HG03520 (cell line): ENCODE results near the gene DMXL2.
"Not testable (repeated sequence)": the region's sequence is repeated elsewhere in the genome, so short reads cannot be mapped to it uniquely, and the experiment has no call there.

Source experiments
- ATAC-seq: cut with Tn5 transposase; IDR thresholded peaks from one replicate; pipeline ENCODE4 v1.9.1; 2021; ENCODE audit warnings: mild to moderate bottlenecking, moderate library complexity; ENCODE audit not compliant: unreplicated experiment

DMXL2 gene

DNA sequence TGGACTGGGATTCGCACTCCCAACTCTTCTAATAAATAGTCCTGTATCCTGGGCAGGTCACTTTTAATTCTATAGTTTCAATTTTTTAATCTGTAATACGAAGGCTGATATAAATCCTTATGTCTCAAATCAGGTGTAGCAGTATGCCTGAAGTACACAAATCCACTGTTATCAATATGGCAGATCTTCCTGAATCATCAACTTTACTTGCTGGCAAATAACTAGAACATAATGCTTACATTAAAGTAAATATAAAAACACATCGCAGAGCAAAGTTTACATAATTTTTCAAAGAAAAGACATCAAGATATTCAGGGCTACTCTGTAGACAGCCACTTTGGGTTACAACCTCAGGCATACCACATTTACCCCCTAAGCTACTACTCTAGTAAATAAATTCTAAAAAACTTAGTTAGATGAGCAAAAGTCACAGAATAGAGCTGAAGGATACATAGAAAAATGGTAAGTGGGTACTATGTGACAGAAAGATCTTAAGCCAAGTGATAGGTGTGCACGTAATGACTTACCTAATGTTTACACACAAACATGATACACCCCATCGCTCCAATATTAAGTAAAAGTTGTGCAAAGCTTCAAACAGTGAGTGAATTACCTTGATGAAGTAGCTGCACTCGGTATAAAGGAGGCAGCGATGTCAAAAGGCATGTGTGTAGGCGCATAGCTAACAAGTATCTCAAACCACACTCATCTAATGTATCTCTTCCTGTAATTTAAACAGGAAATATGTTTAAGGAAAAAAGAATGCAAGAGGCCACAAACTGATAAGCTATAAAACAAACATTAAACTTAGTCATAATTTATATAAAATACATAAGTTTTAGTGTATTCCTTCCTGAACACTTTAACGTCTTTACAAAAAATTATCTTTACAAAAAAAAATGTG, 127.9 kb downstream of the DMXL2 start:
- ATAC-seq, result no peak

- no peak for ATAC-seq
Observed at GRCh38 chr15:51493892-51494291, 128.7 kb downstream of the DMXL2 start.

DNA sequence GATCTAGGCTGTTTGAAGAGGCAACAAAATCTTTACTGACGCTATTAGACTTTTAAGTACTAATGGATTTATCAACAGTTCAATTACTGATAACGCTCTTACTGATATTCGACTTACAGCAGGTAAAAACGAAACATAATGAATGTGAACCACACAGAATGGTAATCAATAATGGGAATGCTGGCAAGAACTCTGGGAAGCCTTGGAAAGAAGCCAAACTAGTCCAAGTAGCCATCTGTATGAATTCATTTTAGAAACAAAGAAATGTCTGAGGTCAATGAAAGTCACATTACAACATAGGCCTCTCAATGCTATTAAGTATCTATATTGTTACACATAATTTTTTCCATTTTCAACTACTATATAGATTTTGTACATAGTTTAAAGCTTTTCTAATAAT, 130.0 kb downstream of the DMXL2 start:
- no peak for ATAC-seq

DNA sequence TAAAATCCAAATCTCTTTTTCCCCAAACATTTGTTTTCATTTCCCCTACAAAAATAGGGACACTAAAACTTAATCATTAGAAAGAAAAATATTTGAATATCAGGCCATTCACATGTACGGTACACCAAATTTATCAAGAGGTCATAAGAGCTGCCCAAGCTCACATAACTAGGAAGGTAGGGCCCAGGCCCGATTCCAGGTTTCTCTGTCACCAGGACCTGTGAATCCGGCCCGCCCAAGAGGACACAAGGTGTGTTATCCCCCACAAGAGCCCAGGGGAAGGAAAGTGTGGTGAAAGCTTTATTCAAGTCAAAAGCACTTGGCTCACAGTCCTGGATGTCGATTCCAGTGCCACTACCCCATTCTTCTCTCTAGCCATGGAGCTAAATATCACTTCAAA, 130.6 kb downstream of the DMXL2 start:
- ATAC-seq, result no peak

- ATAC-seq, result no peak
Observed at GRCh38 chr15:51484781-51485180, 137.8 kb downstream of the DMXL2 start.

DNA sequence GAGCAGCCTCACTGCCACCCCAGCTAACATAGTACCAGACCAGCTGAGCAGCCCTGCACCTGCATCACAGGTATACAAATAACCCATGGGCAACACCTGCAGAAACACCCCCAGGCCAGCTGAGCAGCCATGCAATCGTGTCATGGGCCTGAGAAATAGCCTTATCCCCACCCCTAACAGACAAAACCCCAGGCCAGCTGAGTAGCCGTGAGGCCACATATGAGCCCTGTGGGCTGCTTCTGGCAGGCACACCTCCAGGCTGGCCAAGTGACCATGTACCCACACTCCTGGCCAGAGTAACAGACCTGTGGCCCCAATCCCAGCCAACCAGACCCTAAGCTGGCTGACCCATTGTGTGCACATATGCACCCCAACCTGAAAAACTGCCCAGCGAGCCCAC, 138.6 kb downstream of the DMXL2 start:
- ATAC-seq, result no peak

DNA sequence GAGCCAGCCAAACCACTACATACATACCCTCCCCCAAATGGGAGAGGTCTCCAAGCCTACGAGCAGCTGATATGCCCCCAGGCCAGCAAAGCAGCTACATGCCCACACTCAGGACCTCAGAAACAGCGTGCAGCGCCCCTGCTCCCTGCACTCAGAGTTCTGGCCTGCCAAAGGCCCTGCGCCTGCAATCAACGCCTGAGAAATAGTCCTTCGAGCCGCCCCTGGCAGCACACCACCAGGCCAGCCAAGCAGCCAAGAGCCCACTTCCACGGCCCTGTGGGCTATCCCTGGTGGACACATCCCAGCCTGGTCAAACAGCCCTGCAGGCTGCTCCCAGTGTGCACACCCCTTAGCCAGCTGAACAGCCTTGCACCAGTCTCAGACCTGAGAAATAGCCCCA, 139.1 kb downstream of the DMXL2 start:
- no peak for ATAC-seq

DNA sequence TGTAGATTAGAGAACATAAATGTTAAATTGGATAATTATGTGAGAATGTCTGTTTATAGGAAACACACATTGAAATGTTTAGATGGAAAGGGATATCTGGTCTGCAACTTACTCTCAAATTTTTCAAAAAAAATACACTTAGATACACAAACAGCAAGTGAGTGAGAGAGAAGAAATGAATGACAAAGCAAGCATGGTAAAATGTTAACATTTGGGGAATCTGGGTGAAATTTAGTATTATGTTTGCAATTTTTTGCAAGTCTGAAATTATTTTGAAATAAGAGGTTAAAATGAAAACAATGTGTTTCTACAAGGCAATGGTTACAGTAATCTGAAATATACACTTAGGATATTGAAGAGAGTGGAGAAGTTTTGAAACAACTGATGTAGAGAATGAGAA, 146.8 kb downstream of the DMXL2 start:
- ATAC-seq, result no peak

GRCh38 chr15:51470512-51470911, 152.1 kb downstream of the DMXL2 start:
- no peak for ATAC-seq

GRCh38 chr15:51460796-51461195, 161.8 kb downstream of the DMXL2 start:
- no peak for ATAC-seq

DNA sequence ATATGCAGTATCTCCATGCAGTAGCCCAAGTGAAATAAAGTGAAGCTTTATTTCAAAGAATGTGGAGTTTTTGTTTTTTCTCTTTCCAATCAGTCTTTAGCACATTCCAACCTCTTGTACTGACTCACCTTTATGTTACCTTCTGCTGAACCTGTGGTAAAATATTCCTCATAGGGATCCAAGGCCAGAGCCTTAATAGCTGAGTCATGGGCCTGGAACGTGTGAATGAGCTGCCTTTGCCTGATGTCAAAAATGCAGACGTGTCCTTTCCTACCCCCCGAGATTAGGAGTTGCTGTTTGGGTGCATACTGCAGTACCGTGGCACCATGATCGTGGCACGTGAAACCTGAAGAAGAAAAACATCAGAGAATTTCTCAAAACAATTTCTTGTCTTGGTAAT, 172.6 kb downstream of the DMXL2 start:
- no peak for ATAC-seq

GRCh38 chr15:51448622-51449399, 173.8 kb downstream of the DMXL2 start:
- no peak for ATAC-seq

DNA sequence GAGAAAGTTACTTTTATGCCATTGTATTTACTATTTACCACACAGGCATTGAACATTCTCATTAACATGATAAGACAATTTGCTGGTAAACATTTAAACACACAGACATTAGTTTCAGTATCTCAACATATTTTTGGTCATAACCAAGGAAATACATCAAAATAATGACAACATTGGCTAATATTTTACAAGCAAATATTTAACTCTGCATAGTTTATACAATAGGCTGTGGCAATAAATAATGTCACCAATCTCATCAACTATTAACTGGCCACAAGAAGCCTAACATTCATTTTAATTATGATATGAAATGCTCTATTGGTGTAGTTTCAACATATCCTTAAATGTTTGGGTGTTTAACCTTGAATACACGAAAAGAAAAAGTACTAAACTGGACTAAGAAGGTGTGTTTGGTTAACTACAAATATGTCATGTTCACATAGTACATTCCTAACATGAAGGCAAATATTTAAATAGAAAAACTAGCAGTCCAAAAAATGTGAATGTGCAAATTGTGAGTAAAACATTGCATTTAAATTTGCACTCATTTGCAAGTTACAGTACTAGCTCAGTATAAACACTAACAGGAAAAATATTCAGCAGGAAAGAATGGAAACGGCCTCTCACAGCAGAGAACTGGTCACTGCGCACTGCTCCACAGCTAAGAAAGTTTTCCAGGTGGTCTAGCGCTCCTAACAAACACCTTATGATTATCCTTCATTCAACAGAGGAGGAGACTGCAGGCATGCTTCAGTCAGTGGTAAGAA, 174.5 kb downstream of the DMXL2 start:
- ATAC-seq, result no peak

GRCh38 chr15:51446029-51446744, 176.4 kb downstream of the DMXL2 start:
- not testable (repeated sequence) for ATAC-seq

DNA sequence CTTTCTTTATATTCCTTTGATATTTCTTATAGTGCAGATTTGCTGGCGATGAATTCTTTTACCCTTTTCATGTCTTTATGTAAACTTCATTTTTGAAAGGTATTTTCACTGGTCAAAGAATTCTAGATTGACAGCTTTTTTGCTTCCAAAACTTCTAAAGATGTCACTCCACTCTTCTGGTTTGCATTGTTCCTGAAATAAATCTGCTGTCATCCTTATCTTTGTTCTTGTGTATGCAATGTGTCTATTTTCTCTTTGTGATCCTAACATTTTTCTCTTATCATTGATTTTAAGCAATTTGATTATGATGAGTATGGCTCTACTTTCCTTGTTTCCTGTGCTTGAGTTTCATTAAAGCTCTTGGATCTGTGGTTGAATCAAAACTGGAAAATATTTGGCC, 177.8 kb downstream of the DMXL2 start:
- ATAC-seq, result no peak

- no peak for ATAC-seq
Observed at GRCh38 chr15:51444112-51444511, 178.5 kb downstream of the DMXL2 start.

DNA sequence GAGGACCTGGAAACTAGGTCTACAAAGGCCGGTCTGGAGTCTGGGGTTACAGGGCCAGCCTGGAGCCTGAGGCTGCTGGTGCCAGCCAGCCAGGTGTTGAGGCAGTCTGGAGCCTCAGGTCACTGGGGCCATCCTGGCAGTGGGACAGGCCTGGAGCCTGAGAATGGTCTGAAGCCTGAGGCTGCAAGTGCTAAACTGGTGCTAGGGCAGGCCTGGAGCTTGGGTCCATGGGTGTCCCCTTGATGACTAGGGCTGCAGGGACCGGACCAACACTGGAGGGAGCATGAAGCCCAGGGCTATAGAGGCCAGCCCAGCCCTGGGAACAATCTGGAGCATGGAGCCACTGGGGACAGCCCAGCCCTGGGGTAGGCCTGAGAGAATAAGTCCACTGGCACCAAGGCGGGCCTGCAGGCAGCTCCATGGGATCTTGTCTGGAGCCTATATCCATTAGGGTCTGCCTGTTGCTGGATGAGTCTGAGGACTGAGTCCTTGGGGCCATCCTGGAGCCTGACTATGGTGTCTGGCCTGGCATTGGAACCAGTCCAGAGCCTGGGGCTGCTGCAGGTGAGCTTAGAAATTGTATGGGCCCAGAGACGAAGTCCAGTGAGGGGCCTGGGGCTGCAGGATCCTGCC, 179.2 kb downstream of the DMXL2 start:
- no peak for ATAC-seq

DNA sequence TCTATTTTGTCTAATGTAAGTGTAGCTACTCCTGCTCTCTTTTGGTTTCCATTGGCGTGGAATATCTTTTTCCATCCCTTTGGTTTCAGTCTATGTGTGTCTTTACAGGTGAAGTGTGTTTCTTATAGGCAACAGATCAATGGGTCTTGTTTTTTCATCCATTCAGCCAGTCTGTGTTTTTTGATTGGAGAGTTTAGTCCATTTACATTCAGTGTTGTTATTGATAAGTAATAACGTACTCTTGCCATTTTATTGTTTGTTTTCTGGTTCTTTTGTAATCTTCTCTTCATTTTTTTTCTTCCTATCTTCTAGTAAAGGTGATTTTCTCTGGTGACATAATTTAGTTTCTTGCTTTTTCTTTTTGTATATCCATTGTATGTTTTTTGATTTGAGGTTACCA, 184.0 kb downstream of the DMXL2 start:
- ATAC-seq, result no peak

DNA sequence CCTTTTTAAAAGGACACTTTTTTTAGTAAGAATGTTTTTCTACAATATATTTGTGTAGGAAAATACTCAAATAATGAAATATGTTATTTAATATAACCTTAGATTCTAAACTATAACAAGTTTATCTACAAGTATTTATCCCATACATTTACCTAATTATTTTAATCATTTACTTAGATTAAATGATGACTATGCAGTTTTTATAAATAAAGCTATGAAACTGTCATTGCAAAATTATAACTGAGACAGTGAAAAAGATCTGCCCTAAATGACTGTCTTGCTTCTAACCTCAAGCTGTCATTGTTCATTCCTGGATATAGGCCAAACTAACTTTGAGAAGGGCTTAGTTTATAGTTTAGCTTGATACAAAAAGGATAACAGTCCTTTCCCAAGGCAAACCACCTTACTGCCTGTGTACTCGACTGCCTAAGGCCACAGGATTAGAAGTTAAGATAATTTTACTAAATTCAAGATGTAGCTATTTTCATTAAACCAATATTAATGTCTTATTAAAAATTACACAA, 197.0 kb downstream of the DMXL2 start:
- no peak for ATAC-seq

- no peak for ATAC-seq
Observed at GRCh38 chr15:51424780-51425179, 197.8 kb downstream of the DMXL2 start.
